HT-29 (cell line): ENCODE measurements around the gene FIBCD1. TPM values are rescaled to one million over a fixed set of nuclear protein-coding genes. Genes with fewer than 3 reads are reported as not detected.

Source experiments
- DNase-seq: peaks from one replicate; pipeline ENCODE4 v3.0.0-alpha.2; 2015; ENCODE audit warnings: low spot score
- total RNA-seq: library from RNA; depleted of rRNA; stranded (reverse); fragments of >200 nt; shearing (Covaris generic); gene quantifications from 2 replicates; pipeline ENCODE4 v1.2.3, GENCODE V29; 2014

Gene FIBCD1
- total RNA-seq, 1 experiment from 2014 or later, result 0.03 TPM

DNA sequence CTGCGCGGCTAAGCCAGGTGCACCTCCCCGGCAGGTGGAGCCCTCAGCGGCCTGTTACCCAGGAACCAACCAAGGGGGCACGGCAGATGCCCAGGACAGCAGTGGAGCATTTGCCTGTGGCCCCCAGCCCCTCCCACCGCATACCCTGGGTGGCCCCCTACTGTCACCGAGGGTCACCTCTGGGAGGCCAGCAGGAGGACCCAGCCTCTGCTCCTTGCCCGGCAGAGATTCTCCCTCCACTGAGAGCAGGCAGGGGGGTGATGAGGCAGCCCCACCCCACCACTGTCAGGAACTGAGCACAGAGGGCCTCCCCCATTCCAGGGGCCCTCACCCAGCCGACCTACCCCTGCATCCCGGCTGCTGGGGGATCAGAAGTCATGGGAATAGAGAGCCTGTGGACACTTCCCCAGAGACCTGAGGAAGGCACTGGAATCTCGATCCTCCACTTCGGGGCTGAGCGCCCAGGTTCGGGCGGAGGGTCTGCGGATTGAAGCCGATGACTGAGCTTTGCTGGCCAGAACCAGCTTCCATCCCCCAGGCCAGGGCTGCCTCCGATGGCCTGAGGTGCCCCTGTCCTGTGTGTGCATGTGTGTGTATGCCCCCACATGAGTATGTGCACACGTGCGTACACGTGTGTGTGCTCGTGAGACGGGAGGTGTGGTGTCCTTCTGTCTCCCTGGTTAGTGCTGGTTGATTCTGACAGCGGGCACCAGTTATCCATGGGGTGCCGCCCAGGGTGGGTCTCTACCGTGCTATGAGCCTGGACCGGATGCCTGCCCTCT lies 42.6 kb downstream of the FIBCD1 start, which contains the start of gene QRFP:
QRFP (minus strand) TSS at position 580 of the 782 bp plus-strand sequence. CDS start 2,974 bp downstream, outside the sequence.
- DNase-seq, result no peak

DNA sequence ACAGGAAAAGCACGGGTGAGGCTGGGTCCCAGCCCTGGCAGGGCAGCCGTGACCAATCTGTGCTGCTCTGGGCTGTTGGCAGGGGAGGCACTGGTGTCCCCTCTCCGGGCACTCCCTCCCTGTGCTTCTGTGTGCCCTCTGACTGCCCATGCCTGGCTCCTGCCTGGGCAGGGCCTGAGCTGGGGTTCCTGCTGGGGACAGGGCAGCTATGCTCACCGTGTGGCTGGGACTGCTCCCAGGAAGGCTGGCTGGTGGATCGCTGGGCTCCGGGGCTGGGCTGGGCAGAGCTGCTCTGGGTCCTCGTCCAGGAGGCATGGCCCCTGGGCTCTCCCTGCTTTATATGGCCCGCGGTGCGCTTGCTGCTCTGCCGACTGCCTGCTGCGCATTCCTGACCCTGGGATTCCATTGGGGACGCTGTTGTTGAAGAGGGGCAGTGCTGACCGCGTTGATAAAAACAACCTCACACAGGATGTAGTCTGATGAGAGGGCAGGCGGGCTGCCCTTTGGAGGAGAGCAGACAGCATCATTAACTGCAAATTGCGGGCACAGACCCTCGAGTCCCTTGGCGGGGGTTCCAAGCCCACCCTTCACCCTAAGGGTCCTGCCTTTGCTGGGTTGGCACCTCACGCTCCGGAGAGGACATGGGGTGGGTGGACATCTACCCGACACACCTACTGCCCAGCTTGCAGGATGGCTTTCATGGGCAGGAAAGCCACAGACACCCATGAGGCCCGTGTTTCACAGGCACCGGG lies 43.4 kb downstream of the FIBCD1 start:
- no peak for DNase-seq

DNA sequence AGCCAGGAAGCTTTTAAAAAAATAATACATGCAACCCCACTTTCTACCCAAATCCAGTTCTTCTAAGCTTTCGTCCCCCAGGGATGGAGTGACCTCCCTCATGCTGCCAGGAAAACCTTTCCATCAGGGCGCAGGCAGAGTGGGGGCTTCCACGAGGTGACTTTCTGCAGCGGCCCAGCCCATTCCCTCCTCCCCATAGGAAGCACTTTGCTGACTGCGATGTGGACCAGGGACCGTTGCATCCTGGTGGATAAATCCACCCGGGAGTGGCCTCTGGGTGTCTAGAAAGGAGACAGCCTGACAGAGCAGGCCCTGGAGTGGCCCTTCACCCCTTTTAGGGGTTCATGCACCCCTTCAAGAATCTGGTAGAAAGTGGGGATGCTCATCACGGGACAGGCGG lies 44.0 kb downstream of the FIBCD1 start:
- no peak for DNase-seq

DNA sequence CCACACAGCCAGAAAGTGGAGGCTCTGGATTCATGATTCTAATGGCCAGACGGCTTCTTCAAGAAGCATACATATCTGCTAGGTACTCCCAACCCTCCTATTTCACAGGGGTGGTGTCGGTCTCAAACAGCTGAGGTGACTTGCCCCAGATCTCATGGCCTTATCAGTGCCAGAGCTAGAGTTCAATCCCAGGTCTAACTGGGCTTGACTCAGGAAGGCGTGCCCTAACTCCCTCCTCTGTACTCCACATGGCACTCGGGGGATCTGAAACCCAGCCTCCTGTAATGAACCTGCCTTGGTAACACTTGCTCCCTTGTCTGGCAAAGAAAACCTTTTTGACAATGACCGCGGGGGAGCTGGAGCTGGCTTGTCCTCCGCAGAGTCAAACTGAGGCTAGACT lies 44.5 kb downstream of the FIBCD1 start:
- DNase-seq, result no peak

DNA sequence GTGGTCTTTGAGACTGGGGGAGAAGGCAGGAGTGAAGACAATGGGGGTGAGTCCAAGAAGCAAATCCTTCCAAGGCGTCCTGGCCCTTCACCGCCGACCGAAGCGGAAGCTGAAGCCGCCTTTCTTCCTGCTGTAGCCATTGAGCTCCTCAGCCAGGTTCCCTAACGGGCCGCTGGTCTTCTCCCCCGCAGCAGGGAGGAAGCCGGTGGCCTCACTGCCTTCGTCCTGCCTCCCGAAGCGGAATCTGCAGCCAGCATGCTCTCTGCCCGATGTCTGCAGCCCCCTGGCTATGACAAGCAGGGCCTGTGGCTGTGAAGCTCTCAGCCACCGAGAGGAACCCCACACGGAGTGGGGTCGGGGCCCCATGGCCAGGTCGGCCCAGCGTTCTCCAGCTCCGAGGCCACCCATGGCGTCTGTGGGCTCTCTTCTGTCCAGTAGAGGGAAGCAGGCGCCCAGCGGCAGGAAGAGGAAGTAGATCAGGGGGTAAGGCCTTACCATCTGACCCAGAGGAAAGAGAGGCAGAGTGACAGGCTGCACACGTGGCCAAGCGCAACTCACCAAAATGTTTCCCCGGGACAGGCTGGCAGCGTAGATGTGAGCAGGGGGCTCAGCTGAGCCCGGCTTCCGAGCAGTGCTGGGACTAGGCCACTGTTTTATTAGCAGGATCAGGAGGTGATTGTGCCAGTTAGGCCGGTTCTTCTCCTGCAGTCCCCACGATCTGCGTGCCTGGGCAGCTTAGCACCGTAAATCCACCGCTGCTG lies 45.5 kb downstream of the FIBCD1 start:
- peak; percentile 47 for DNase-seq

DNA sequence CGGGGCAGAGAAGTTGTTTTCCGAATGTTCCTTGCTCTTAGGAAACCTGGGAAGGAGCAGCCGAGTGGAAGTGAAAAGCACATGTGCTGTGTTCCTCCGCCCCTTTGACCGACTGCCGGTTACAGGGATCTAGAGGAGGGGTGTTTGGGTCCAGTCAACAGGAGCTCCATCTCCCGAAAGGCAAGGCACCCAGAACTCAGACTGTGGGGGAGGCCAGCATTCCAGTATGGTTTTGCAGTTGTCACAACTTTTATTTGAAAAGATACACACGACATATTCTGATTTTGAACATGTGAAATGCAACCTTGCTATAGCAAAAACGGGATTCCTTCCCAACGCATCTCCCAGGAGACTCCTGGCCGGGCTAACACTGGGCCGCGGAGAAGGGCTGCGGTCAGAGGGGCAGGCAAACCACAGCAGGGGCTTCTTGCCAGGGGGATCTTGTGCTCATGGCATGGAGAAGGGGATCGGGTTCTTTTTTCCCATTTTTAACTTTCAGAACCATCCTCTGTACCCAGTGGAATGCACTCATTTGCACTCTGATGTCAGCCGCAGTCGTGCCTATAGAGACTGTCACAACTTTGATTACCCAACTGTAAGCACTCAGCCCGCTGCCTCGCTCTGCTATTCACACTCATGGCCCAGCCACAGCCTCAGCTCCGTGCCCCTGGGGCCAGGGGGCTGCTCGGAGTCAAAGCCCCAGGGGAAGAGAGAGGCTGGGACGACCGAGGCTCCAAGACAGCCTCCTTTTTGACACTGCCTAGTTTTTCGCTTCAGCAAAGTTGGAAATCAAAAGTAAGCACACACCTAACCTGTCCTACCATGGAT lies 46.4 kb downstream of the FIBCD1 start:
- no peak for DNase-seq

DNA sequence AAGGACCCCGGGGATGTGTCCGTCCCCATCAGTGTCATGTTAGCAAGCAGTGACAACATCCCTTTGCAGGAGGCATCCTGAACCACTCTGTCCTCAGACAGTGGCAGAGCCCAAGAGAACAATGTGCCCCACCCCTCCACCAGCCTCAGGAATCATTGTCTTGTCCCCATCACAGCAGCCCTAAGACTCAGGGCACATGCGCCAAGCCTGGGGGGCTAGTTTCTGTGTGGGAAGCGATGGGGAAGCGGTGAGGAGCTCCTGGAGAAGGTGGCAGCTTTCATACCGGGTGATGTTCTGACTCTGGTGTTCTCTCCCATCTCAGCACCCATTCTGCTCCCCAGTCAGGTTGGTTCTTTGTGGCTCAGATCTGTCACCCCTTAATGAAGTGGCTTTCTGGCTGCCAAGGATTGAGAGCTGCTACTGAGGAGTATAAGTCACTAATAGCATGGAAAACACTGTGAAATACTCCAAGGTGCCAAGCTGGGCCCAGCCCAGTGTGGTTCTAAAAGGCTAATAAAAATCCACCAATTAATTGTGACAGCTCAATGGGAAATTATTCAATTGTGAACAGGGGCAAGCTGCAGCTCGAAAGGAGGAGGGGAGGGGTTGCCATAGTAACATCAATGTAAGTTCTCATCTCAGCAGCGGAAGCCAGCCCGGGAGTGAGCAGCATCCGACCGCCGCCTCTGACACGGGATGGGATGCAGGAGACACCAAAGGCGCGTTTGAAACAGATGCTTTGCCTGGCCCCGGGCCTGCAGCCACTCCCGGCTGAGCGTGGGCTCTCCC lies 47.2 kb downstream of the FIBCD1 start:
- no peak for DNase-seq

DNA sequence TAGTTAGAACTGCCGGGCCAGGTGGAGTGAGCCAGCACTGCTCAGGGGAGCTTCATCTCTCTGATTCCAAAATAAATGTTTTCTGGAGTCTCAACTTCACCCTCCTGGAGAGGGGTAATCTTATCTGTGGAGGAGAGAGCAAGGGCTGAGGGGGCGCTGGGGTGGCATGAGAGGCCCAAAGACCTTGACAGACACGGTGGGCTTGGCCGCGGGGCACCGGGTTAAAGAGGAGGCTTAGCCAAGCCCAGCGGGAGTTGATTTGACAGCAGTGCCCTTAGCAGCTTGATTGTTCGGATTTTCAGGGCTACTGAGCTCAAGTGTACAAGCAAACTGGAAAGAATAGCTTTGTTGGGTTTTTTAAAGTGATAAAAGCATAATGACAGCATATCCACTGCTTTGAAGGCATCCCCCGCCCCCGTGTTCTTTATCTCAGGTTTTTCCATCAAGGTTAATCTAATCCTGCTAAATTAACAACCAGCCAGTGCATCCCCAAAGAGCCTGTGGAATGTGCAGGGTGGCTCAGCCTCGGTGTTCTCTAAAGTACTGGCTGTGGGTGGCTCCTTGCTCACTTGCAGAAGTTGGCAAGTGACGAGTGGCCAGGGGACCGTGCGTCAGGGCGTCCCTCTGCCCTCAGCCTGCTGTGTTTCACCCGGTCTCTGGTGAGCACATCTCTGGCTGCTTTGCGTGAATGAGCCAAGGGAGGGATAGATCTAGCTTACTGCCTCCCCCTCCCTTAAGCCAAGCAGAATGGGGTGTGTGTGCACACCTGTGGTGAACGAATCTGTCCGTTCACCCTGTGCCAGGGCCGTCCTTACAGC lies 48.0 kb downstream of the FIBCD1 start:
- DNase-seq, result no peak

DNA sequence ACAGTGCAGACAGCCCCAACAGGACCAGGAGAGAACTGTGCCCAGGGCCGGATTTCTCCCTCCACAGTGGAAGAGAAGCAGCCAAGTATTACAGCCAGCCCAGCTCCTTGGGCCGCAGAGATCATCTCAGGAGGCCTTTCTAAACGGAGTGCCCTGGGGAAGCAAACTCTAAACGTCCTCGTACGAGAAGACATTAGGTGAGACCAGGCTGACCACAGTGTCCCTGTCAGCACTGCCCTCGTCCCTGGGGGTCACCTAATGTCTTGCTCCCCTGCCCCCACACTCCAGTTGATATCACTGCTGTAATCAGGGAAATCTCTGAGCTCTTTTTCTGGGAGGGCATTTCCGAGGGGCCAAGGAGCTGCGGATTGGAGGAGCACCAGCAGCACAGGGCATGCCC lies 48.9 kb downstream of the FIBCD1 start:
- no peak for DNase-seq

DNA sequence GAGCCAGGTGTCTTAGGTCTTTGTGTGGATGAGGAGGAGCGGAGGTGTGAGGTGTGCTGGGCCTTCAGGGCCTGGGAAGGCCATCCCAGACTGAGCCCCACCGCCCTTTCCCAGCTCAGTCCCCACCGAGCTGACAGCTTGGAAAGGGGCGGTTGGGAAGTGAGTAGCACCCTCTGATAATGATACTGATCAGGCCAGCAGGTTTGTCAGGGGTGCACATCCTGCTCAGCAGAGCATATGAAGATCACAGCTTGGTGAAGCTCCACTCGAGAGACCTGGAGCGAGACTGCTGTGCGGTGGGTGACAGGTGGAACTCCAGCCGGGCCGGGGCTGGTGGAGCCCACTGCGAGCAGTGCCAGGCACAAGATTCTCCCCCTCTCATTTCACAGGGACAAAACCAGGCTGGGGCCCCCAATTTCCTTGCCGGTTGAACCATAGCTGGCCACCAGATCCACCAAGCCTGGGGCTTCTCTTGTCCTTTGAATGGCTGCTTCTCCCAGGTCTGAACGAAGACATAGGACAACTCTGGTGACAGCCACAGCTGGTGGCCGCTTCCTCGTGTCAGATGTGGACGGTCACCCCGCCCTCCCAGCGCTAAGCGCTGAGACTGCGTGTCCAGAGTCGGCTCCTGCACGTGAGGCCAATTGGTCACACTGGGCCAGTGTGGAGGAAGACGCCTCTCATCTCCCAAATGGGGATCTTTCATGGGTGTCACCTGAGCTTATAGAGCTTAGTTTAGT lies 50.7 kb downstream of the FIBCD1 start:
- DNase-seq, result no peak

DNA sequence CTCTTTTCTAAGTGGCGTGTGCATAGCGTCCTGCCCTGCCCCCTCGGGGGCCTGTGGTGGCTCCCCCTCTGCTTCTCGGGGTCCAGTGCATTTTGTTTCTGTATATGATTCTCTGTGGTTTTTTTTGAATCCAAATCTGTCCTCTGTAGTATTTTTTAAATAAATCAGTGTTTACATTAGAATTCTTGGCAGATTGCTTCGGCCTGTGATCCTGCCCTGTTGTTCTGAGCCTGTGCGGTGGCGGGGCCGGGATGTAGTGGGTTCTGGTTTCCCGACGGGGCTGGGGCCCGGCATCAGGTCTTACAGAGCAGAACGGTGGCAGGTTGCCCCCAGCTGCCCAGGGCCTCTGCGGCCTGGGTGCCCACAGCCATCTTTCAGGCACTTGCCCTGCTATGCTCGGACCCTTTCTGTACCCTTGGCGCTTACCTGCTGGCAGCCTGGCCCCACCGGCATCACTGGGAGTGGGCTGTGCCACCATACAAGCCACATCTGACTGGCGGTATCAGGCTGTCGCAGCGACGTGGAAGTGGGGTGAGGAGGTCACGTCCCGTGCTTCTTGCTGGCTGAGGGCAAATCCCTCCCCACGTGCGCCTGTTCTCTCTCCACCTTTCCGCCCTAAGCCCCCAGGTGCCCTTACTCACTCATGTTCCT lies 51.4 kb downstream of the FIBCD1 start:
- DNase-seq, result no peak

DNA sequence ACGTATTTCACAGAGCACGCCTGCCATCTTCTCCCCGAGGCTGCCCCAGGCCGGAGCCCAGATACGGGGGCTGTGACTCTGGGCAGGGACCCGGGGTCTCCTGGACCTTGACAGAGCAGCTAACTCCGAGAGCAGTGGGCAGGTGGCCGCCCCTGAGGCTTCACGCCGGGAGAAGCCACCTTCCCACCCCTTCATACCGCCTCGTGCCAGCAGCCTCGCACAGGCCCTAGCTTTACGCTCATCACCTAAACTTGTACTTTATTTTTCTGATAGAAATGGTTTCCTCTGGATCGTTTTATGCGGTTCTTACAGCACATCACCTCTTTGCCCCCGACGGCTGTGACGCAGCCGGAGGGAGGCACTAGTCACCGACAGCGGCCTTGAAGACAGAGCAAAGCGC lies 52.1 kb downstream of the FIBCD1 start:
- DNase-seq, result no peak

DNA sequence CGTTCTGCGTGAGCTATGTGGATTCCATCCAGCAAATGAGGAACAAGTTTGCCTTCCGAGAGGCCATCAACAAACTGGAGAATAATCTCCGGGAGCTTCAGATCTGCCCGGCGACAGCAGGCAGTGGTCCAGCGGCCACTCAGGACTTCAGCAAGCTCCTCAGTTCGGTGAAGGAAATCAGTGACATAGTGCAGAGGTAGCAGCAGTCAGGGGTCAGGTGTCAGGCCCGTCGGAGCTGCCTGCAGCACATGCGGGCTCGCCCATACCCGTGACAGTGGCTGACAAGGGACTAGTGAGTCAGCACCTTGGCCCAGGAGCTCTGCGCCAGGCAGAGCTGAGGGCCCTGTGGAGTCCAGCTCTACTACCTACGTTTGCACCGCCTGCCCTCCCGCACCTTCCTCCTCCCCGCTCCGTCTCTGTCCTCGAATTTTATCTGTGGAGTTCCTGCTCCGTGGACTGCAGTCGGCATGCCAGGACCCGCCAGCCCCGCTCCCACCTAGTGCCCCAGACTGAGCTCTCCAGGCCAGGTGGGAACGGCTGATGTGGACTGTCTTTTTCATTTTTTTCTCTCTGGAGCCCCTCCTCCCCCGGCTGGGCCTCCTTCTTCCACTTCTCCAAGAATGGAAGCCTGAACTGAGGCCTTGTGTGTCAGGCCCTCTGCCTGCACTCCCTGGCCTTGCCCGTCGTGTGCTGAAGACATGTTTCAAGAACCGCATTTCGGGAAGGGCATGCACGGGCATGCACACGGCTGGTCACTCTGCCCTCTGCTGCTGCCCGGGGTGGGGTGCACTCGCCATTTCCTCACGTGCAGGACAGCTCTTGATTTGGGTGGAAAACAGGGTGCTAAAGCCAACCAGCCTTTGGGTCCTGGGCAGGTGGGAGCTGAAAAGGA lies 53.3 kb downstream of the FIBCD1 start:
- DNase-seq, result no peak

DNA sequence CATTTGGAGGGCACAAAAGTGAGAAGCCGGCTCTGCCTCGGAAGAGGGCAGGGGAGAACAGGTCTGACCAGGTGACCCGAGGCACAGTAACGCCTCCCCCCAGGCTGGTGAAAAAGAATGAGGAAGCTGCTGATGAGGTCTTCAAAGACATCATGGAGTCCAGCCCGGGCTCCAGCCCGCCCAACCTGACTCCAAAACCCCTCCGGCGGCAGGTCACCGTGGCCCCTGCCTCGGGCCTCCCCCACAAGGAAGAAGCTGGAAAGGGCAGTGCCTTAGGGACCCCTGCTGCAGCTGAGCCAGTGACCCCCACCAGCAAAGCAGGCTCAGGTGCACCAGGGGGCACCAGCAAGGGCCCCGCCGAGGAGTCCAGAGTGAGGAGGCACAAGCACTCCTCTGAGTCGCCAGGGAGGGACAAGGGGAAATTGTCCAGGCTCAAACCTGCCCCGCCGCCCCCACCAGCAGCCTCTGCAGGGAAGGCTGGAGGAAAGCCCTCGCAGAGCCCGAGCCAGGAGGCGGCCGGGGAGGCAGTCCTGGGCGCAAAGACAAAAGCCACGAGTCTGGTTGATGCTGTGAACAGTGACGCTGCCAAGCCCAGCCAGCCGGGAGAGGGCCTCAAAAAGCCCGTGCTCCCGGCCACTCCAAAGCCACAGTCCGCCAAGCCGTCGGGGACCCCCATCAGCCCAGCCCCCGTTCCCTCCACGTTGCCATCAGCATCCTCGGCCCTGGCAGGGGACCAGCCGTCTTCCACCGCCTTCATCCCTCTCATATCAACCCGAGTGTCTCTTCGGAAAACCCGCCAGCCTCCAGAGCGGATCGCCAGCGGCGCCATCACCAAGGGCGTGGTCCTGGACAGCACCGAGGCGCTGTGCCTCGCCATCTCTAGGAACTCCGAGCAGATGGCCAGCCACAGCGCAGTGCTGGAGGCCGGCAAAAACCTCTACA lies 54.2 kb downstream of the FIBCD1 start:
- DNase-seq, result no peak

DNA sequence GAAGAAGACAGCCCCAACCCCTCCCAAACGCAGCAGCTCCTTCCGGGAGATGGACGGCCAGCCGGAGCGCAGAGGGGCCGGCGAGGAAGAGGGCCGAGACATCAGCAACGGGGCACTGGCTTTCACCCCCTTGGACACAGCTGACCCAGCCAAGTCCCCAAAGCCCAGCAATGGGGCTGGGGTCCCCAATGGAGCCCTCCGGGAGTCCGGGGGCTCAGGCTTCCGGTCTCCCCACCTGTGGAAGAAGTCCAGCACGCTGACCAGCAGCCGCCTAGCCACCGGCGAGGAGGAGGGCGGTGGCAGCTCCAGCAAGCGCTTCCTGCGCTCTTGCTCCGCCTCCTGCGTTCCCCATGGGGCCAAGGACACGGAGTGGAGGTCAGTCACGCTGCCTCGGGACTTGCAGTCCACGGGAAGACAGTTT lies 54.9 kb downstream of the FIBCD1 start:
- DNase-seq, result no peak

DNA sequence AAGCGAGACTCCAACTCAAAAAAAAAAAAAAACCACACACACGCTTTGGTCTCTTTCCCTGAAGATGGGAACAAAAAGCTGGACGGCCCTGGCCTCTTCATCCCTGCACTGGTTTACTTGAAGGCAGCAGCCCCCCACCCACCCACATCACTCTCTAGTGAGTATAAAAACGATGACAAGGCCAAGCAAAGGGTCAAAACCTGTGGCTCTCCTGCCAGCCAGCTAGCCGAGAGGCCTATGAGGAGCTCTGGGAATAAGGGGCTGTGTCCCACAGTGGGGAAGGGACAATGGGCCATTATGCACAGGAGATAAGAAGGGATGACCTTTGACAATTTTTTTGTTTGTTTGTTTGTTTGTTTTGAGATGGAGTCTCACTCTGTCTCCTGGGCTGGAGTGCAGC lies 55.6 kb downstream of the FIBCD1 start:
- DNase-seq, result no peak
